ENCODE results near the gene DEF6.
"Not testable (repeated sequence)": the region's sequence is repeated elsewhere in the genome, so short reads cannot be mapped to it uniquely, and the experiment has no call there.

The DEF6 gene

GRCh38 chr6:35280903-35281302, 16.7 kb upstream of the DEF6 start:
- DNase-seq = no peak

- no peak for DNase-seq
Measured at GRCh38 chr6:35282472-35282871, 15.1 kb upstream of the DEF6 start.

GRCh38 chr6:35283361-35283760, 14.3 kb upstream of the DEF6 start:
- DNase-seq = no peak

- no peak for DNase-seq
Measured at GRCh38 chr6:35287671-35288396, 9.8 kb upstream of the DEF6 start.

- no peak for DNase-seq
Measured at GRCh38 chr6:35288834-35289233, 8.8 kb upstream of the DEF6 start.

GRCh38 chr6:35291491-35291890, 6.1 kb upstream of the DEF6 start:
- no peak for DNase-seq

- no peak for DNase-seq
Measured at GRCh38 chr6:35292494-35292893, 5.1 kb upstream of the DEF6 start.

- DNase-seq = no peak
Measured at GRCh38 chr6:35293681-35294080, 3.9 kb upstream of the DEF6 start.

GRCh38 chr6:35294308-35294945, 3.2 kb upstream of the DEF6 start:
- DNase-seq = peak; percentile 67

GRCh38 chr6:35295036-35295435, 2.6 kb upstream of the DEF6 start:
- no peak for DNase-seq

GRCh38 chr6:35295521-35296315, 1.9 kb upstream of the DEF6 start:
- no peak for DNase-seq

GRCh38 chr6:35296931-35297600, 552 bp upstream of the DEF6 start:
- DNase-seq = no peak

GRCh38 chr6:35298625-35299140, 1.1 kb downstream of the DEF6 start:
- DNase-seq = peak; percentile 50

GRCh38 chr6:35299674-35300073, 2.1 kb downstream of the DEF6 start:
- DNase-seq = peak; percentile 82

- DNase-seq = peak; percentile 77
Measured at GRCh38 chr6:35300848-35301247, 3.2 kb downstream of the DEF6 start.

- DNase-seq = peak; percentile 86
Measured at GRCh38 chr6:35302604-35303241, 5.1 kb downstream of the DEF6 start.

- DNase-seq = no peak
Measured at GRCh38 chr6:35304299-35304698, 6.7 kb downstream of the DEF6 start.

- no peak for DNase-seq
Measured at GRCh38 chr6:35305117-35305516, 7.5 kb downstream of the DEF6 start.

- DNase-seq = not testable (repeated sequence)
Measured at GRCh38 chr6:35307138-35307537, 9.5 kb downstream of the DEF6 start.

GRCh38 chr6:35308543-35308942, 10.9 kb downstream of the DEF6 start:
- DNase-seq = not testable (repeated sequence)

- no peak for DNase-seq
Measured at GRCh38 chr6:35309611-35310264, 12.1 kb downstream of the DEF6 start.

GRCh38 chr6:35310265-35310831, 12.7 kb downstream of the DEF6 start:
- DNase-seq = no peak

Measured in hematopoietic multipotent progenitor cell treated with erythropoietin and hydrocortisone succinate and interleukin-3 and kit ligand, for 6 days (in vitro differentiated cells).